ENCODE results near the gene DNHD1. TPM values are rescaled to one million over a fixed set of nuclear protein-coding genes. Genes with fewer than 3 reads are reported as not detected.

The DNHD1 gene
- total RNA-seq, 6 experiments from 2014 or later, result 1.9 to 10.3 (median 6.1) TPM

- intact Hi-C loops (cut with DNase I), result no loop called here
- DNase-seq (no peak), ATAC-seq (peak in 1 of 4 donors; percentile 6)
- H3K4me3 ChIP-seq, result no peak overlapping the region
- 20% methylated on average over 1 of the region's 62 CpGs for WGBS (ENCODE audit: insufficient coverage, low coverage, low lambda C conversion rate, missing lambda C conversion rate)
- H3K36me3 ChIP-seq, result no peaks in the 10 kb centered on the region
- no peaks in the 10 kb centered on the region for H3K27me3 ChIP-seq
- no peak overlapping the region for H3K27ac ChIP-seq
- H3K4me1 ChIP-seq, result peaks cover 0 to 20% (median 8%) of the 10 kb centered on the region in 4 donors
- TF ChIP-seq CTCF (IDR thresholded peaks at IDR 0.05), result no peak
- no peak for TF ChIP-seq POLR2A (IDR thresholded peaks at IDR 0.05)
- H3K9me3 ChIP-seq, result no peaks in the 10 kb centered on the region
These were observed 73.8 kb downstream of the DNHD1 start for GRCh38 chr11:6570691-6571427.

- no peak for DNase-seq
- TF ChIP-seq CTCF (IDR thresholded peaks at IDR 0.05) (no peak), POLR2A (IDR thresholded peaks at IDR 0.05) (no peak)
- Histone ChIP-seq H3K9me3 (no peaks in the 10 kb centered on the region), H3K27ac (no peak overlapping the region), H3K27me3 (no peaks in the 10 kb centered on the region), H3K4me1 (peaks cover 0 to 20% (median 8%) of the 10 kb centered on the region in 4 donors), H3K36me3 (no peaks in the 10 kb centered on the region), H3K4me3 (no peak overlapping the region)
- 68% methylated on average over 18 of the region's 22 CpGs for WGBS (ENCODE audit: insufficient coverage, low coverage, low lambda C conversion rate, missing lambda C conversion rate)
- intact Hi-C loops (cut with DNase I), result no loop called here
- ATAC-seq, result no peak
These were observed 74.4 kb downstream of the DNHD1 start for GRCh38 chr11:6571434-6572008.

- DNase-seq, result no peak
- no peaks in the 10 kb centered on the region for H3K36me3 ChIP-seq
- TF ChIP-seq CTCF (IDR thresholded peaks at IDR 0.05), result no peak
- no peak for TF ChIP-seq POLR2A (IDR thresholded peaks at IDR 0.05)
- H3K4me3 ChIP-seq, result no peak overlapping the region
- H3K4me1 ChIP-seq, result peaks cover 0 to 18% (median 7%) of the 10 kb centered on the region in 4 donors
- no peaks in the 10 kb centered on the region for H3K9me3 ChIP-seq
- WGBS (ENCODE audit: insufficient coverage, low coverage, low lambda C conversion rate, missing lambda C conversion rate), result 88% methylated on average over 2 of the region's 2 CpGs
- no peaks in the 10 kb centered on the region for H3K27me3 ChIP-seq
- no peak overlapping the region for H3K27ac ChIP-seq
- intact Hi-C loops (cut with DNase I), result no loop called here
- no peak for ATAC-seq
These were observed 75.1 kb downstream of the DNHD1 start for GRCh38 chr11:6572215-6572614.

GRCh38 chr11:6574816-6575715 lies 78.0 kb downstream of the DNHD1 start:
- H3K4me1 ChIP-seq, result no peaks in the 10 kb centered on the region
- no peak for ATAC-seq
- WGBS (ENCODE audit: insufficient coverage, low coverage, low lambda C conversion rate, missing lambda C conversion rate), result 85% methylated on average over 3 of the region's 6 CpGs
- no peaks in the 10 kb centered on the region for H3K9me3 ChIP-seq
- H3K27me3 ChIP-seq, result no peaks in the 10 kb centered on the region
- no peaks in the 10 kb centered on the region for H3K36me3 ChIP-seq
- no peak overlapping the region for H3K27ac ChIP-seq
- no peak overlapping the region for H3K4me3 ChIP-seq
- TF ChIP-seq CTCF (IDR thresholded peaks at IDR 0.05) (no peak), POLR2A (IDR thresholded peaks at IDR 0.05) (no peak)
- no peak for DNase-seq
- intact Hi-C loops (cut with DNase I), result no loop called here
